HepG2 (cell line): ENCODE measurements around the gene SLC4A5. TPM values are rescaled to one million over a fixed set of nuclear protein-coding genes. Genes with fewer than 3 reads are reported as not detected.
A peak's percentile ranks its signal among the peaks of the same experiment; 100 is the strongest.

ENCODE experiments used
- BCL6 ChIP-seq: IDR thresholded peaks from 2 replicates; pipeline ENCODE4 v1.6.1; 2016; ENCODE audit warnings: missing genetic modification reagents, missing compliant biosample characterization
- BRF2 ChIP-seq: sonication (generic); formaldehyde crosslinking; IDR thresholded peaks from 2 replicates; pipeline ENCODE4 v1.8.1; 2022; ENCODE audit warnings: mild to moderate bottlenecking, missing genetic modification reagents
- CENPX ChIP-seq: sonication (generic); formaldehyde crosslinking; IDR thresholded peaks from 2 replicates; pipeline ENCODE4 v1.9.0; 2021; ENCODE audit warnings: mild to moderate bottlenecking, missing genetic modification reagents, moderate library complexity
- ETV5 ChIP-seq: IDR thresholded peaks from 2 replicates; pipeline ENCODE4 v1.6.1; 2018; ENCODE audit warnings: missing biosample characterization, missing genetic modification reagents, inconsistent platforms, borderline replicate concordance
- ISL2 ChIP-seq: sonication (generic); formaldehyde crosslinking; IDR thresholded peaks from 2 replicates; pipeline ENCODE4 v1.5.0; 2020; ENCODE audit warnings: missing genetic modification reagents
- KDM1A ChIP-seq: IDR thresholded peaks from 2 replicates; pipeline ENCODE4 v1.6.1; 2016; ENCODE audit warnings: missing compliant biosample characterization
- MIER2 ChIP-seq: IDR thresholded peaks from 2 replicates; pipeline ENCODE4 v1.6.1; 2016; ENCODE audit warnings: missing biosample characterization, missing genetic modification reagents
- MTA1 ChIP-seq: sonication (generic); formaldehyde crosslinking; IDR thresholded peaks from 2 replicates; pipeline ENCODE4 v1.4.0; 2020; ENCODE audit warnings: missing genetic modification reagents, mild to moderate bottlenecking, borderline replicate concordance
- NFE2 ChIP-seq: sonication (generic); formaldehyde crosslinking; IDR thresholded peaks from 2 replicates; pipeline ENCODE4 v1.4.0; 2020; ENCODE audit warnings: missing genetic modification reagents
- PRDM15 ChIP-seq: sonication (generic); formaldehyde crosslinking; IDR thresholded peaks from 2 replicates; pipeline ENCODE4 v1.4.0; 2020; ENCODE audit warnings: missing genetic modification reagents
- RBFOX2 ChIP-seq: fragments of 200-400 bp; formaldehyde crosslinking; IDR thresholded peaks from 2 replicates; pipeline ENCODE4 v1.6.1; 2017; ENCODE audit warnings: low read depth, mild to moderate bottlenecking, low read length
- SIX1 ChIP-seq: sonication (generic); formaldehyde crosslinking; IDR thresholded peaks from 2 replicates; pipeline ENCODE4 v1.4.0; 2020; ENCODE audit warnings: missing genetic modification reagents, borderline replicate concordance
- SNRNP70 ChIP-seq: fragments of 200-400 bp; formaldehyde crosslinking; IDR thresholded peaks from 2 replicates; pipeline ENCODE4 v1.6.1; 2017; ENCODE audit warnings: mild to moderate bottlenecking, low read depth, low read length, moderate library complexity
- SP1 ChIP-seq, 2 experiments: fragments of 450-650 bp in 1 of 2; sonication (generic) in 1 of 2; formaldehyde crosslinking in 1 of 2; IDR thresholded peaks; 2 replicates each; pipeline versions ENCODE4 v1.4.0 to v1.6.1; 2016 to 2020; ENCODE audit warnings: missing genetic modification reagents in 1 of 2
- TCF7 ChIP-seq: sonication (generic); IDR thresholded peaks from 2 replicates; pipeline ENCODE4 v1.6.1; 2016; ENCODE audit warnings: antibody characterized with exemption, low read depth
- TERF1 ChIP-seq: sonication (generic); formaldehyde crosslinking; IDR thresholded peaks from 2 replicates; pipeline ENCODE4 v1.8.0; 2022; ENCODE audit warnings: mild to moderate bottlenecking, missing genetic modification reagents, moderate library complexity
- ZBTB14 ChIP-seq: sonication (generic); formaldehyde crosslinking; IDR thresholded peaks from 2 replicates; pipeline ENCODE4 v1.4.0; 2020; ENCODE audit warnings: missing genetic modification reagents
- ZNF503 ChIP-seq: sonication (generic); formaldehyde crosslinking; IDR thresholded peaks from 2 replicates; pipeline ENCODE4 v1.4.0; 2020; ENCODE audit warnings: missing genetic modification reagents
- polyA plus RNA-seq, 8 experiments: library from polyadenylated mRNA; depleted of rRNA in 3 of 8; stranded (reverse) in 7 of 8; unstranded in 1 of 8; fragments of >200 nt; fragmentation: Illumina TruSeq in 4 of 8; extraction: Trizol in 4 of 8; gene quantifications; 2 replicates each; pipeline versions ENCODE4 v1.2.1 to v1.2.3, GENCODE V29; 2011 to 2016; ENCODE audit warnings: low read depth in 4 of 8, missing spikeins in 1 of 8, mixed read lengths in 1 of 8; ENCODE audit not compliant: insufficient read depth in 1 of 8
- total RNA-seq, 5 experiments: library from RNA; depleted of rRNA; stranded (reverse); fragments of >200 nt; fragmentation: Illumina TruSeq; extraction: Trizol; gene quantifications; 2 replicates each; pipeline ENCODE4 v1.2.3, GENCODE V29; 2016; ENCODE audit warnings: low read depth in 1 of 5

The SLC4A5 gene
- total and polyA plus RNA-seq, 2 of the 13 experiments (the other 11 are each of a cell fraction or from before 2014, with no cell fraction given), result 0.50 TPM; not detected in 1

- TF ChIP-seq PRDM15 (CRISPR knock-in tag), result no peak
- TF ChIP-seq TCF7, result no peak
- TF ChIP-seq BCL6, result peak; percentile 60; the same call in 1 of the 2 replicates
- TF ChIP-seq MIER2 (CRISPR knock-in tag), result no peak; the same call in 1 of the 2 replicates
- TF ChIP-seq ZNF503 (CRISPR knock-in tag), result peak; percentile 66; the same call in 1 of the 2 replicates
- TF ChIP-seq SNRNP70, result no peak
- peak; percentile 76; the same call in 1 of the 2 replicates for TF ChIP-seq BRF2 (CRISPR knock-in tag)
- no peak for TF ChIP-seq NFE2 (CRISPR knock-in tag)
- 0 out of 2 replicates have a peak, but pooled peaks have one; percentile 57 for TF ChIP-seq SIX1 (CRISPR knock-in tag)
- TF ChIP-seq ISL2 (CRISPR knock-in tag), result no peak; the same call in 1 of the 2 replicates
- TF ChIP-seq ZBTB14 (CRISPR knock-in tag), result 0 out of 2 replicates have a peak, but pooled peaks have one; percentile 10
- TF ChIP-seq RBFOX2, result peak; percentile 90
- peak; percentile 65 for TF ChIP-seq ETV5 (CRISPR knock-in tag)
- no peak for TF ChIP-seq CENPX (CRISPR knock-in tag)
- TF ChIP-seq MTA1, result peak; percentile 59; the same call in 1 of the 2 replicates
- TF ChIP-seq KDM1A (CRISPR knock-in tag), result no peak
- TF ChIP-seq SP1 (IDR thresholded peaks at IDR 0.05), result no peak
- peak; percentile 60; the same call in 1 of the 2 replicates for TF ChIP-seq SP1 (CRISPR knock-in tag; IDR thresholded peaks at IDR 0.05)
- TF ChIP-seq TERF1 (CRISPR knock-in tag), result no peak
Observed at GRCh38 chr2:74391580-74392448, 48.6 kb upstream of the SLC4A5 start (continued).
